Measurements from ENCODE around the gene MPP2. TPM values are rescaled to one million over a fixed set of nuclear protein-coding genes. Genes with fewer than 3 reads are reported as not detected.

Gene MPP2
- total and polyA plus RNA-seq, 9 of the 15 experiments (the other 6 are each of a cell fraction or from before 2014, with no cell fraction given), result 0.04 to 1.0 (median 0.24) TPM

DNA sequence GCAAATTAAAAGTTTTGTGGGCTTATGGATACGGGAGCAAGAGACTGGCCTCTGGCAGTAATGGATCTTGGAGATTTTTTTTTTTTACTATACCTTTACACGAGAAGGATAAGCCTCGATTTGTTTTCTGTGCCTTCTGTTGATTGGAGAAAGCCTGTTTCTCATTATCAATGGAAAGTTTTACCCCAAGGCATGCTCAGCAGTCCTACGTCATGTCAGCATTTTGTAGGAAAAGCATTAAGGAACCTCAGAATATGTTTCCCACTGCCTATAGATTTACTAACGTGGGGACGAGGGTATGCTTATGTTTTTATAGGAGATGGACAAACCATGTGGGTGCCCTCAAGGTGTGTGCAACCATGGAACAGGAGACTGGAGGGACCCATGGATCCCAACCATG, 33.5 kb downstream of the MPP2 start (continued):
- TF ChIP-seq TGIF2 (CRISPR knock-in tag; IDR thresholded peaks at IDR 0.05) (no peak), SP2 (IDR thresholded peaks at IDR 0.05; ENCODE audit: extremely low read depth, low read depth, low read length, poor library complexity, severe bottlenecking) (no peak), HNRNPUL1 (IDR thresholded peaks at IDR 0.05; ENCODE audit: low read length) (no peak)

DNA sequence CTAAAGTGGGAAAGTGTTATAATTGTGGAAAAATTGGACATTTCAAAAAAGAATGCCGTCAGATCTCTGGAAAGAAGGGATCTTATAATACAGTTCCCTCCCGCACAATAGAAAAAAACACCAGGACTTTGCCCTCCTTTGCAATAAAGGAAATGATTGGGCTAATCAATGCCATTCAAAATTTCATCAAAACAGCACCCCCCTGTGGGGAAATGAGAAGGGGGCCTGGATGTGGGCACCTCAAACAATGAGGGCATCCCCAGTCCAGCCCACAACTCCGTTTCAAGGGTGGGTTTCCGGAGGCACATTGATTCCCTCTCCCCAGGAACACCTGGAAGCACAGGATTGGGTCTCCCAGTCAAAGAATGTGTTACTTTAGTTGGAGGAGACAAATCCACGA, 34.2 kb downstream of the MPP2 start:
- H3K9me3 ChIP-seq (replicated peaks; ENCODE audit: control insufficient read depth, insufficient read depth, low read depth, low read length), result no peaks in the 10 kb centered on the region
- H3K9ac ChIP-seq (ENCODE audit: insufficient read depth in 1 of 2, low read depth in 2 of 2, low read length in 2 of 2), result no peak overlapping the region
- CTCF ChIA-PET (ENCODE audit: low intra/inter-chr PET ratio), result no interaction called here
- FAIRE-seq (no peak), ATAC-seq (no peak), DNase-seq (ENCODE audit: extremely low read depth in 1 of 4, low spot score in 3 of 4) (no peak)
- no peak overlapping the region for H2AFZ ChIP-seq (ENCODE audit: low read depth, low read length)
- H3K27ac ChIP-seq (ENCODE audit: extremely low read depth, low read depth, low read length), result no peak overlapping the region
- H4K20me1 ChIP-seq (replicated peaks; ENCODE audit: control insufficient read depth, insufficient read depth, low read length), result no peaks in the 10 kb centered on the region
- in situ Hi-C loops (cut with MboI), result no loop called here
- peaks cover 7 to 29% of the 10 kb centered on the region in 2 experiments for H3K27me3 ChIP-seq (ENCODE audit: control insufficient read depth in 2 of 2, insufficient read depth in 2 of 2, low read length in 2 of 2)
- no TSS peak for BruUV-seq (replicated peaks)
- 5% methylated on average over 5 of the region's 5 CpGs for WGBS (ENCODE audit: insufficient coverage, low coverage, missing lambda C conversion rate)
- H3K4me1 ChIP-seq (replicated peaks in 1 of 2; ENCODE audit: control insufficient read depth in 2 of 2, insufficient read depth in 2 of 2, low read length in 2 of 2), result peaks cover 0 to 6% of the 10 kb centered on the region in 2 experiments; a peak in 3 of 5 replicates
- H3K36me3 ChIP-seq (ENCODE audit: control insufficient read depth, insufficient read depth, low read length), result no peaks in the 10 kb centered on the region
- H3K4me3 ChIP-seq, result no peak overlapping the region
- no peaks in the 10 kb centered on the region for H3K9me1 ChIP-seq (ENCODE audit: control insufficient read depth, insufficient read depth, low read length)
- H3K79me2 ChIP-seq (ENCODE audit: control insufficient read depth, insufficient read depth, low read length), result no peaks in the 10 kb centered on the region
- intact Hi-C loops (cut with micrococcal nuclease), result no loop called here
- POLR2A ChIA-PET, result no interaction called here
- no peak overlapping the region for H3K4me2 ChIP-seq (ENCODE audit: insufficient read depth, low read length)
- no peak for TF ChIP-seq JUN (IDR thresholded peaks at IDR 0.05; ENCODE audit: borderline replicate concordance, low read depth, low read length)
- no peak for TF ChIP-seq JUN (CRISPR knock-in tag; IDR thresholded peaks at IDR 0.05; ENCODE audit: borderline replicate concordance)
- TF ChIP-seq CEBPB (tag; IDR thresholded peaks at IDR 0.05), result no peak
- TF ChIP-seq, protein P1, sequence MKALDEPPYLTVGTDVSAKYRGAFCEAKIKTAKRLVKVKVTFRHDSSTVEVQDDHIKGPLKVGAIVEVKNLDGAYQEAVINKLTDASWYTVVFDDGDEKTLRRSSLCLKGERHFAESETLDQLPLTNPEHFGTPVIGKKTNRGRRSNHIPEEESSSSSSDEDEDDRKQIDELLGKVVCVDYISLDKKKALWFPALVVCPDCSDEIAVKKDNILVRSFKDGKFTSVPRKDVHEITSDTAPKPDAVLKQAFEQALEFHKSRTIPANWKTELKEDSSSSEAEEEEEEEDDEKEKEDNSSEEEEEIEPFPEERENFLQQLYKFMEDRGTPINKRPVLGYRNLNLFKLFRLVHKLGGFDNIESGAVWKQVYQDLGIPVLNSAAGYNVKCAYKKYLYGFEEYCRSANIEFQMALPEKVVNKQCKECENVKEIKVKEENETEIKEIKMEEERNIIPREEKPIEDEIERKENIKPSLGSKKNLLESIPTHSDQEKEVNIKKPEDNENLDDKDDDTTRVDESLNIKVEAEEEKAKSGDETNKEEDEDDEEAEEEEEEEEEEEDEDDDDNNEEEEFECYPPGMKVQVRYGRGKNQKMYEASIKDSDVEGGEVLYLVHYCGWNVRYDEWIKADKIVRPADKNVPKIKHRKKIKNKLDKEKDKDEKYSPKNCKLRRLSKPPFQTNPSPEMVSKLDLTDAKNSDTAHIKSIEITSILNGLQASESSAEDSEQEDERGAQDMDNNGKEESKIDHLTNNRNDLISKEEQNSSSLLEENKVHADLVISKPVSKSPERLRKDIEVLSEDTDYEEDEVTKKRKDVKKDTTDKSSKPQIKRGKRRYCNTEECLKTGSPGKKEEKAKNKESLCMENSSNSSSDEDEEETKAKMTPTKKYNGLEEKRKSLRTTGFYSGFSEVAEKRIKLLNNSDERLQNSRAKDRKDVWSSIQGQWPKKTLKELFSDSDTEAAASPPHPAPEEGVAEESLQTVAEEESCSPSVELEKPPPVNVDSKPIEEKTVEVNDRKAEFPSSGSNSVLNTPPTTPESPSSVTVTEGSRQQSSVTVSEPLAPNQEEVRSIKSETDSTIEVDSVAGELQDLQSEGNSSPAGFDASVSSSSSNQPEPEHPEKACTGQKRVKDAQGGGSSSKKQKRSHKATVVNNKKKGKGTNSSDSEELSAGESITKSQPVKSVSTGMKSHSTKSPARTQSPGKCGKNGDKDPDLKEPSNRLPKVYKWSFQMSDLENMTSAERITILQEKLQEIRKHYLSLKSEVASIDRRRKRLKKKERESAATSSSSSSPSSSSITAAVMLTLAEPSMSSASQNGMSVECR (CRISPR knock-in tag; IDR thresholded peaks at IDR 0.05), result no peak
- TF ChIP-seq, protein P2, sequence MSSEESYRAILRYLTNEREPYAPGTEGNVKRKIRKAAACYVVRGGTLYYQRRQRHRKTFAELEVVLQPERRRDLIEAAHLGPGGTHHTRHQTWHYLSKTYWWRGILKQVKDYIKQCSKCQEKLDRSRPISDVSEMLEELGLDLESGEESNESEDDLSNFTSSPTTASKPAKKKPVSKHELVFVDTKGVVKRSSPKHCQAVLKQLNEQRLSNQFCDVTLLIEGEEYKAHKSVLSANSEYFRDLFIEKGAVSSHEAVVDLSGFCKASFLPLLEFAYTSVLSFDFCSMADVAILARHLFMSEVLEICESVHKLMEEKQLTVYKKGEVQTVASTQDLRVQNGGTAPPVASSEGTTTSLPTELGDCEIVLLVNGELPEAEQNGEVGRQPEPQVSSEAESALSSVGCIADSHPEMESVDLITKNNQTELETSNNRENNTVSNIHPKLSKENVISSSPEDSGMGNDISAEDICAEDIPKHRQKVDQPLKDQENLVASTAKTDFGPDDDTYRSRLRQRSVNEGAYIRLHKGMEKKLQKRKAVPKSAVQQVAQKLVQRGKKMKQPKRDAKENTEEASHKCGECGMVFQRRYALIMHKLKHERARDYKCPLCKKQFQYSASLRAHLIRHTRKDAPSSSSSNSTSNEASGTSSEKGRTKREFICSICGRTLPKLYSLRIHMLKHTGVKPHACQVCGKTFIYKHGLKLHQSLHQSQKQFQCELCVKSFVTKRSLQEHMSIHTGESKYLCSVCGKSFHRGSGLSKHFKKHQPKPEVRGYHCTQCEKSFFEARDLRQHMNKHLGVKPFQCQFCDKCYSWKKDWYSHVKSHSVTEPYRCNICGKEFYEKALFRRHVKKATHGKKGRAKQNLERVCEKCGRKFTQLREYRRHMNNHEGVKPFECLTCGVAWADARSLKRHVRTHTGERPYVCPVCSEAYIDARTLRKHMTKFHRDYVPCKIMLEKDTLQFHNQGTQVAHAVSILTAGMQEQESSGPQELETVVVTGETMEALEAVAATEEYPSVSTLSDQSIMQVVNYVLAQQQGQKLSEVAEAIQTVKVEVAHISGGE (CRISPR knock-in tag; IDR thresholded peaks at IDR 0.05), result no peak
- TF ChIP-seq, protein P3, sequence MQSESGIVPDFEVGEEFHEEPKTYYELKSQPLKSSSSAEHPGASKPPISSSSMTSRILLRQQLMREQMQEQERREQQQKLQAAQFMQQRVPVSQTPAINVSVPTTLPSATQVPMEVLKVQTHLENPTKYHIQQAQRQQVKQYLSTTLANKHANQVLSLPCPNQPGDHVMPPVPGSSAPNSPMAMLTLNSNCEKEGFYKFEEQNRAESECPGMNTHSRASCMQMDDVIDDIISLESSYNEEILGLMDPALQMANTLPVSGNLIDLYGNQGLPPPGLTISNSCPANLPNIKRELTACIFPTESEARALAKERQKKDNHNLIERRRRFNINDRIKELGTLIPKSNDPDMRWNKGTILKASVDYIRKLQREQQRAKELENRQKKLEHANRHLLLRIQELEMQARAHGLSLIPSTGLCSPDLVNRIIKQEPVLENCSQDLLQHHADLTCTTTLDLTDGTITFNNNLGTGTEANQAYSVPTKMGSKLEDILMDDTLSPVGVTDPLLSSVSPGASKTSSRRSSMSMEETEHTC (IDR thresholded peaks at IDR 0.05), result no peak
- no peak for TF ChIP-seq ZNF239 (CRISPR knock-in tag; IDR thresholded peaks at IDR 0.05)
- TF ChIP-seq SMARCC2 (IDR thresholded peaks at IDR 0.05; ENCODE audit: low read depth), result no peak
- no peak for TF ChIP-seq ZNF444 (CRISPR knock-in tag; IDR thresholded peaks at IDR 0.05)

Data from K562 (cell line).